Activated CD4-positive, alpha-beta T cell treated with anti-CD3 and anti-CD28 coated beads, Interleukin-2, Interleukin-6, amounts not matched to agents 100 ng/mL and 50 ng/mL, durations not matched to agents 16 hours and 8 hours (primary cell): Measurements from ENCODE around the gene TDRD12.

Source experiments
- DNase-seq: peaks from one replicate; pipeline ENCODE4 v3.0.0-alpha.2; 2020

Gene TDRD12

GRCh38 chr19:32869966-32870573, 150.5 kb downstream of the TDRD12 start:
- DNase-seq, result no peak

GRCh38 chr19:32870981-32871451, 151.4 kb downstream of the TDRD12 start:
- no peak for DNase-seq

- no peak for DNase-seq
These were observed 152.8 kb downstream of the TDRD12 start for GRCh38 chr19:32872391-32872790.

GRCh38 chr19:32873247-32873959, 153.8 kb downstream of the TDRD12 start:
- DNase-seq, result peak; percentile 5

- no peak for DNase-seq
These were observed 155.0 kb downstream of the TDRD12 start for GRCh38 chr19:32874605-32875004.

- DNase-seq, result no peak
These were observed 155.9 kb downstream of the TDRD12 start for GRCh38 chr19:32875428-32875827.

GRCh38 chr19:32876236-32876918, 156.8 kb downstream of the TDRD12 start:
- no peak for DNase-seq

GRCh38 chr19:32876919-32877285, 157.3 kb downstream of the TDRD12 start:
- DNase-seq, result no peak
